OCI-LY3 (cell line): ENCODE measurements around the gene CELF2.

Experiments used
- EZH2phosphoT487 ChIP-seq: fragments of 200-600 bp; shearing (Covaris generic); IDR thresholded peaks from 2 replicates; pipeline ENCODE4 v1.6.1; 2018; ENCODE audit warnings: antibody characterized with exemption, mixed run types, low read depth
- TF ChIP-seq, protein P1 (sequence below): fragments of 200-600, 300-600 bp; sonication (generic); IDR thresholded peaks from 2 replicates; pipeline ENCODE4 v1.5.1; 2014; ENCODE audit warnings: antibody characterized with exemption, low read length, low read depth

DNA sequence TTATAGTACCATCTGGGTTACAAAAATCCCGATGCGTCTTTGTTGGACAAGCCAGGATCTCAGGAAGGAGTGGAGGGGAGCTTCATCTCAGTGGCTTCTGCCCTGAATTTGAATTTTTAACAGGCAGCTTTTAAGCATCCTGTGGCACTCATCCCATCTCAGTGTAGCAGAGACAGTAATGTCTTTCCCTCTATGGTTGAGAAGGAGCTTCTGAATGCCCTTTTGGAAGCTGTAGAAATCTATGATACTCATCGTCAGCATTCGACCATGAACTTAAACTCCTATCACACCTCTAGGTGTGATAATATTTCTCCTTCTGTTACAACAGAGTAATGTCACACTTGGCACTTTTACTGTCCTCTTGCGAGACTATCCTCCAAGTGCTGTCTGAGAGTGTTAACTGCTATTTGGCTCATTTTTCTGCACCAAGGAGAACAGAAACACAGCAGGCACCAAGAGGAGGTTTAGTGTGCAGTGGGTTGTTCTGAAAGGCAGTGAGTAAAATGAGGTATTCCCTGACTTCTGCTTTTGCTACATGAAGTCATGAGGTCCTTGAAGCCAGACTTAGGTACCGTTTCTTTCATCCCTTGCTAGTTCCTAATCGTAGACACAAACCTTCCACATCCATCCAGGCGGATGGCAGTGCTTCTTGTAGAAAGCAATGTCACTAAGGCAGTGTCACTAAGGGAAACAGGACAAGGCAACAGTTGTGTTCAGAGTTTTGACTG, 177.4 kb downstream of the CELF2 start:
- TF ChIP-seq, protein P1, sequence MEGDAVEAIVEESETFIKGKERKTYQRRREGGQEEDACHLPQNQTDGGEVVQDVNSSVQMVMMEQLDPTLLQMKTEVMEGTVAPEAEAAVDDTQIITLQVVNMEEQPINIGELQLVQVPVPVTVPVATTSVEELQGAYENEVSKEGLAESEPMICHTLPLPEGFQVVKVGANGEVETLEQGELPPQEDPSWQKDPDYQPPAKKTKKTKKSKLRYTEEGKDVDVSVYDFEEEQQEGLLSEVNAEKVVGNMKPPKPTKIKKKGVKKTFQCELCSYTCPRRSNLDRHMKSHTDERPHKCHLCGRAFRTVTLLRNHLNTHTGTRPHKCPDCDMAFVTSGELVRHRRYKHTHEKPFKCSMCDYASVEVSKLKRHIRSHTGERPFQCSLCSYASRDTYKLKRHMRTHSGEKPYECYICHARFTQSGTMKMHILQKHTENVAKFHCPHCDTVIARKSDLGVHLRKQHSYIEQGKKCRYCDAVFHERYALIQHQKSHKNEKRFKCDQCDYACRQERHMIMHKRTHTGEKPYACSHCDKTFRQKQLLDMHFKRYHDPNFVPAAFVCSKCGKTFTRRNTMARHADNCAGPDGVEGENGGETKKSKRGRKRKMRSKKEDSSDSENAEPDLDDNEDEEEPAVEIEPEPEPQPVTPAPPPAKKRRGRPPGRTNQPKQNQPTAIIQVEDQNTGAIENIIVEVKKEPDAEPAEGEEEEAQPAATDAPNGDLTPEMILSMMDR, result no peak
- no peak for TF ChIP-seq EZH2phosphoT487
